Measurements from ENCODE around the gene PREX1. TPM values are rescaled to one million over a fixed set of nuclear protein-coding genes. Genes with fewer than 3 reads are reported as not detected.

PREX1 gene
- total RNA-seq, 1 donor from 2014 or later, result 2.9 TPM

DNA sequence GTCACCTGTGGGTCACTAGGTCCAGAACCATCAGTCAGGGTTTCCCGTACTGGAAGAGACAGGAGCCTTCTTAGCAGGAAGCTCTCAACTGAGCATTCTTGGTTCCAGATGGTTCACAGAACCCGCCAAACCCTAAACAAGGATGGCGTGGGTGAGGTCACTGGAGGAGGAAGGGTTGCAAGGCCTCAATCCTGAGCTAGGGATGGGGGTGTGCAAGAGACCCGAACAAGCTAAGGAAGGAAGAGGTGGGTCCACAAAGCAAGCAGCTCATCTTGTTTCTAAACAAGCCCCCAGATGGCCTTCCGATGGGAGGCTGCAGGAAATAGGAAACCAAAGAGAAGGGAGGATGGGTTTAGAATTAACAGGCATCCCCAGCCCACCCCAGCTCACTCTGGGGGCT is 92.7 kb downstream of the PREX1 start:
- Mint-ChIP-seq H3K36me3 (ENCODE audit: insufficient read depth) (no peaks in the 10 kb centered on the region), H3K9me3 (ENCODE audit: low read depth) (no peaks in the 10 kb centered on the region), H3K4me3 (ENCODE audit: low read depth) (no peak overlapping the region), H3K27me3 (no peaks in the 10 kb centered on the region), H3K4me1 (ENCODE audit: low read depth) (peaks cover 3% of the 10 kb centered on the region), H3K27ac (no peak overlapping the region)
- no peak for DNase-seq (ENCODE audit: low spot score, unreplicated experiment)
- TF ChIP-seq, protein P1, sequence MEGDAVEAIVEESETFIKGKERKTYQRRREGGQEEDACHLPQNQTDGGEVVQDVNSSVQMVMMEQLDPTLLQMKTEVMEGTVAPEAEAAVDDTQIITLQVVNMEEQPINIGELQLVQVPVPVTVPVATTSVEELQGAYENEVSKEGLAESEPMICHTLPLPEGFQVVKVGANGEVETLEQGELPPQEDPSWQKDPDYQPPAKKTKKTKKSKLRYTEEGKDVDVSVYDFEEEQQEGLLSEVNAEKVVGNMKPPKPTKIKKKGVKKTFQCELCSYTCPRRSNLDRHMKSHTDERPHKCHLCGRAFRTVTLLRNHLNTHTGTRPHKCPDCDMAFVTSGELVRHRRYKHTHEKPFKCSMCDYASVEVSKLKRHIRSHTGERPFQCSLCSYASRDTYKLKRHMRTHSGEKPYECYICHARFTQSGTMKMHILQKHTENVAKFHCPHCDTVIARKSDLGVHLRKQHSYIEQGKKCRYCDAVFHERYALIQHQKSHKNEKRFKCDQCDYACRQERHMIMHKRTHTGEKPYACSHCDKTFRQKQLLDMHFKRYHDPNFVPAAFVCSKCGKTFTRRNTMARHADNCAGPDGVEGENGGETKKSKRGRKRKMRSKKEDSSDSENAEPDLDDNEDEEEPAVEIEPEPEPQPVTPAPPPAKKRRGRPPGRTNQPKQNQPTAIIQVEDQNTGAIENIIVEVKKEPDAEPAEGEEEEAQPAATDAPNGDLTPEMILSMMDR (IDR thresholded peaks at IDR 0.05; ENCODE audit: unreplicated experiment), result no peak

DNA sequence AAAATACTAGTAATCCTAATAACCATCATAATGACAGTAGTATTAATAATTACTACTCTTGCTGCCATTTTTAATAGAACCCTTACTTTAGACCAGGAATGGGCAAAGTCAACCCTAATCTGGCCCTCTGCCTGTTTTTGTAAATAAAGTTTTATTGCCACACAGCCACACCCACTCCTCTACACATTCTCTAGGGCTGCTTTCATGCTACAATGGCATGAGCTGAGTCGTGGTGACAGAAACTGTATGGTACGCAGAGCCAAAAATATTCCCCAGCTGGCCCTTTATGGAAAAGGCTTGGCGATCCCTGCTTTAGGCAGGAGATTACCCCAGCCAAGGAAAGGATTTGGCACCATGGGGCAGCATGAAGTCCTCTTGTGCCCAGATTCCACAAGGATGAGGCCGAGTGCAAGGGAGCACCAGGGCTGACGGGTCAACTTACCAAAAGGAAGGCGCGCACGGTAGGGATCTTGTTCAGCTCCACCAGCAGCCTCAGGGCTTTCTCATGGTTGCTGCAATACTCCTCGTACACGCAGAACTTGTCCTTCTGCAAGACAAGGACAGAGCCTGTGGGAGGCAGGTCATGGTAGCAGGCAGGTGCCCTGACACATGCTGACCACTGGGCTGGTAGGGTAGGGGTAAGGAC is 93.6 kb downstream of the PREX1 start:
- peaks cover 6% of the 10 kb centered on the region for H3K4me1 Mint-ChIP-seq (ENCODE audit: low read depth)
- no peak for DNase-seq (ENCODE audit: low spot score, unreplicated experiment)
- no peak overlapping the region for H3K4me3 Mint-ChIP-seq (ENCODE audit: low read depth)
- no peaks in the 10 kb centered on the region for H3K36me3 Mint-ChIP-seq (ENCODE audit: insufficient read depth)
- H3K9me3 Mint-ChIP-seq (ENCODE audit: low read depth), result no peaks in the 10 kb centered on the region
- no peaks in the 10 kb centered on the region for H3K27me3 Mint-ChIP-seq
- H3K27ac Mint-ChIP-seq, result no peak overlapping the region
- TF ChIP-seq, protein P1 (IDR thresholded peaks at IDR 0.05; ENCODE audit: unreplicated experiment), result no peak

DNA sequence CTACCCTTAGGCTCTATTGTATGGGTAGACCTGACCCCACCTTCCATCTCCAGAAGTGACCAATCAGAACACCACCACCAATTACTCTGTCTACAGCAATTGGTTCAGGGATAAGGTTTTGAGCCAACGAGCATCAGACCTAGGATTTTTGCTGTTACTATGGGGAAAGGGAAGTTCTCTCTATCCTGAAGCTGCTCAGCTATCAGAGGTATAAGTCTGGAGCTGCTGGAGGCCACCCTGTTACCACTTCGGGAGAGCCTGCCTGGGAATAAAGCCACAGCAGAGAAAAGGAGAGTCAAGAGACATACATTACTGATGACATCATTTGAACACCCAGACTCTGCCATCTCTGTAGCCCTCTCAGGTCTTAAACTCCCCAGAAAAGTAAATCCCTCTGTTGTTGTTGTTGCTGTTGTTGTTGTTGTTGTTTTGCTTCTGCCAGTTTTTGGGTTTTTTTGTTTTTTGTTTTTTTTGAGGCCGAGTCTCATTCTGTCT is 94.5 kb downstream of the PREX1 start:
- H3K27ac Mint-ChIP-seq, result no peak overlapping the region

DNA sequence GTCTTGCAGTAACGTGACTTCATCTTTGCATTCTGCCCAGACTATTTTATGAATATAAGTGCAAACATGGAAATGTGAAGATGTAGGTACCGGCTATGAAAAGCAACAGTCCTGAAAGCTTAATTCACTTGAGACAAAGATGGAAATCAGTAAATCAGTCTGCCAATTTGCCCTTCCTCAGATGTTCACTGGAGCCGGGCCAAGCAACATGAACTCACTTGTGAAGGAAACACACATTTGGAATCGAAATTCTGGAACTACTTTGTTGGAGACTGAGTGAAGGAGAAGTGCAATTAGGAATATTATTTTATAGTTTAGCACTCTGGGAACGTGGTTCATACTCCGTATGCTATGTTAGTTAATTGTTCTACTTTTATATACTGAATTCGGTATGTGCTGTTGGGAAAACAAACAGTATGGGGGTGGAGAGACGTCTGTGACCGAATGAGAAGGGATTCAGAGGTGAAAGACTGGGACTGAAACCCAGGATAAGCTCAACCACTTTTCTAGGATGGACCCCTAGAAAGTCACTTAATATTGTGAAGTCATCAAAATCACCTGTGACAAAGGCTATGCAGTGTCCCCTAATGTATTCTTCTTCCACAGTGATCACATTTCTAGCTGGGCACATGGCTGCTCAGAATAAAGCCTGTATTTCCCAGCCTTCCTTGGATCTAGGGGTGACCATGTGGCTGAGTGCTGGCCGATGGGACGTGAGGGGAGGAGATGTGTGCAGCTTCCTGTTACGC is 95.5 kb downstream of the PREX1 start:
- no peaks in the 10 kb centered on the region for H3K9me3 Mint-ChIP-seq (ENCODE audit: low read depth)
- H3K4me1 Mint-ChIP-seq (ENCODE audit: low read depth), result peaks cover 3% of the 10 kb centered on the region
- no peak for DNase-seq (ENCODE audit: low spot score, unreplicated experiment)
- no peak overlapping the region for H3K4me3 Mint-ChIP-seq (ENCODE audit: low read depth)
- H3K27ac Mint-ChIP-seq, result no peak overlapping the region
- no peaks in the 10 kb centered on the region for H3K36me3 Mint-ChIP-seq (ENCODE audit: insufficient read depth)
- no peaks in the 10 kb centered on the region for H3K27me3 Mint-ChIP-seq
- TF ChIP-seq, protein P1 (IDR thresholded peaks at IDR 0.05; ENCODE audit: unreplicated experiment), result no peak

More for the DNA sequence above, 94.5 kb downstream of the PREX1 start:
- no peak for DNase-seq (ENCODE audit: low spot score, unreplicated experiment)
- H3K36me3 Mint-ChIP-seq (ENCODE audit: insufficient read depth), result no peaks in the 10 kb centered on the region
- TF ChIP-seq, protein P1 (IDR thresholded peaks at IDR 0.05; ENCODE audit: unreplicated experiment), result no peak
- no peaks in the 10 kb centered on the region for H3K9me3 Mint-ChIP-seq (ENCODE audit: low read depth)
- H3K4me3 Mint-ChIP-seq (ENCODE audit: low read depth), result no peak overlapping the region
- H3K27me3 Mint-ChIP-seq, result no peaks in the 10 kb centered on the region
- H3K4me1 Mint-ChIP-seq (ENCODE audit: low read depth), result peaks cover 5% of the 10 kb centered on the region

DNA sequence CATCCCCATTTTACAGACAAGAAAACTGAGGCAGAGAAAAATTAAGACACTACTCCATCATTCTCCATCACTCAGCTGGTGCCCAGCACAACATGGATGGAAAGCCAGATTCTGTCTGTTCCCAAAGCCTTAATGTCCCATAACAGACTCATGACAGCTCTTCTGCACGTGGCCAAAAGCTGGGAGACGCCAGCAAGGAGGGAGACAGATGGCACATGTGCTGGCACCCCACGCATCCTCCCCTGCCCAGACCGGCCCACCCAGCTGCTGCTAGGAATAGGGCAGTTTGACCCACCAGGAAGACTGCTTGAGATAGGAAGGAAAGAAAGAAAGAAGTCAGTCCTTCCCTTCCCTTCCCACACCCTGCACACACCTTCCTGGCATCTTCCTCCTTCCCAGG is 96.3 kb downstream of the PREX1 start:
- TF ChIP-seq, protein P1 (IDR thresholded peaks at IDR 0.05; ENCODE audit: unreplicated experiment), result no peak
- DNase-seq (ENCODE audit: low spot score, unreplicated experiment), result no peak
- Mint-ChIP-seq H3K4me1 (ENCODE audit: low read depth) (peaks cover 3% of the 10 kb centered on the region), H3K36me3 (ENCODE audit: insufficient read depth) (no peaks in the 10 kb centered on the region), H3K27me3 (no peaks in the 10 kb centered on the region), H3K4me3 (ENCODE audit: low read depth) (no peak overlapping the region), H3K27ac (no peak overlapping the region), H3K9me3 (ENCODE audit: low read depth) (no peaks in the 10 kb centered on the region)

All from progenitor cell of endocrine pancreas (in vitro differentiated cells).